Fibroblast of skin of scalp (primary cell): Measurements from ENCODE around the gene AOX1.
"Not testable (repeated sequence)": the region's sequence is repeated elsewhere in the genome, so short reads cannot be mapped to it uniquely, and the experiment has no call there.

ENCODE experiments used
- DNase-seq: peaks from one replicate; pipeline ENCODE4 v3.0.0-alpha.2; 2013

Gene AOX1

DNA sequence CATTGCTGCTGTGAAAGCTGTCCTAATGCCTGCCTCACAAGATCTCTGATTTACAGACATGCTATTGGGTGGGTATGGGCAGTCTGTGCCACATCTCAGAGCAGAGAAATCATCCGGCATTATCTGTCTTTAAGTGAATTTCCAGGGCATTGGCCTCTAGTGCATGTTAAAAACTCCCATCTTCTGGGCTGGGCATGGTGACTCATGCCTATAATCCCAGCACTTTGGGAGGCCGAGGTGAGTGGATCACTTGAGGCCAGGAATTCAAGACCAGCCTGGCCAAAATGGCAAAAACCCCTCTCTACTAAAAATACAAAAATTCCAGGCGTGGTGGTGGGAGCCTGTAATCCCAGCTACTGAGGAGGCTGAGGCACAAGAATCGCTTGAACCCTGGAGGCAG, 42.6 kb downstream of the AOX1 start:
- not testable (repeated sequence) for DNase-seq

DNA sequence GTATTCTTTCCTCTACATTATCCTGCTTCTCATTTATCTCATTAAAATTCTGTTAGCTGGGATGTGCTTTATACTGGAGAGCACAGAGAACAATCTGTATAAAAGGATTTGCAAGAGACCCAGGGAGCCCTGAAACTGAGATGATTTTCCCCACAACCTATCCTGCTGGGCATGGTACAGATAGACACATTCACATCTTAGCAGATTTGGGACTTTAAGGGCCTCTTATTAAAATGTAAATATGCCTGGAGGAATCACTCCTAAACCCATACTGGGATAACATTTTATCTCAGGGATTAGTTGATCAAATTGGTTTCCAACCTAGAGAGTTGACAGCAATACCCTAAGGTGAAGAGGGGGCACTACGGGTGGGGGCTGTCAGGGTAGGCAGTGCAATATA, 45.5 kb downstream of the AOX1 start:
- DNase-seq = no peak

DNA sequence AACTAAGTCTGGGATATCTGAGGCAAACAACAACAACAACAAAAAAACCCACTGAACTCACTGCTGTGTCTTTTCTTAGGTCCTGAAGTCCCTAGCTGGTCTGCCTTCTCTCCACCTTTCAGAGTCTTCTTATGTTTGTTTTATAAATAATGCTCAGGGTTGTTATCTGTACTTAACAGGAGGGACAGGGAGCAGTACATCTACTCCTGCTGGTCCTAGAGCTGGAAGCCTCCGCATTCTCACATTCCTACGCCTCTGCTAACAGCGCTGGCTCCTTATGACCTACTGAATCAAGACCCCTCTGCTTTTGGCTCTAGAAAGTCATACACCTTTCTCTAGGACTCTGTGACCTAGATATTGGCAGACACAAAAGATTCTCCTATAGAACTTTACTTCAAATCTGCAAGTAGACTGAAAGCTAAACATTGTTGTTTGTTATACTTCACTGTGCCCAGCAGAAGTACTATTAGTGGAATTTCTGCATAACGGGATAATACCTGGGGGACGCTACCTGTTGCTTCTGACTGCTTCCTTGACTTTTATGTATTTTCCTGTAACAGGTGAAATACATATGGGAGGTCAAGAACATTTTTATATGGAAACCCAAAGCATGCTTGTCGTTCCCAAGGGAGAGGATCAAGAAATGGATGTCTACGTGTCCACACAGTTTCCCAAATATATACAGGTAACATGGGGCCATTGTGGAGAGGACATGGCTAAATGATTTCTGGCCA, 48.6 kb downstream of the AOX1 start:
- no peak for DNase-seq

DNA sequence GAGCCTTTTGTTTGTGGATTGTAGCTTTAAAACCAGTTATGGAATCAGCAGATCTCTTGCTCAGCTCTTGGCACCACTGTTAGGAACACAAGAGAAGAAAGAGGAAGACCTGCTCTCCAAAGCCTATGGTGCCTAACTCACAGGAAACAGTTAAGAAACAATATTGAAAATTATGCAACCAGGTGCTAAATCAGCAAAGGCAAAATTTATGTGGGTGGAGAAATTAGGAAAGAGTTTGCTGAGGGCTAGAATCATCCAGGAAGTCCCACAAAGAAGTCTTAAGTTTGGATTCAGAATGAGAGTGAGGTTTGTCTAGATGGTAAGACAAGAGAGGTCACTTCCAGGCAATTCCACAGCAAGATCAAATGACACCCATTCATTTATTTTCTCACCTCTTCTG, 49.4 kb downstream of the AOX1 start:
- DNase-seq = no peak

DNA sequence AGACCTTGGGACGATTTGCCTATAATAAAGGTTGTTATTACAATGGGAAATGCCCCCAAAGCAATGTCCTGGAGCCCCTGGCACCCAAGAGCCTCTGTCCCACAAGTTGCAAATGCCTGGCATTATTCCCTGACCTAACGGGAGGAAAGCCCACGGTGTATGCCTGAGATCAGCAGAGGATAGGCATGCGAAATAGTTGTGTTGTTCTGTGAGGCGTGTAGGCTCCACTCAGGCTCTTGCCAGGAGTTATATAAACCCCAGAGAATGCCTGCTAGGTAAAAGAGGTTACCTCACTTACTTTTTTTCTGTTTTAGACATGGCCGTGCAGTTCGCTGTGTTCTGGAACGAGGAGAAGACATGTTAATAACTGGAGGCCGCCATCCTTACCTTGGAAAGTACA, 52.1 kb downstream of the AOX1 start:
- DNase-seq = no peak

DNA sequence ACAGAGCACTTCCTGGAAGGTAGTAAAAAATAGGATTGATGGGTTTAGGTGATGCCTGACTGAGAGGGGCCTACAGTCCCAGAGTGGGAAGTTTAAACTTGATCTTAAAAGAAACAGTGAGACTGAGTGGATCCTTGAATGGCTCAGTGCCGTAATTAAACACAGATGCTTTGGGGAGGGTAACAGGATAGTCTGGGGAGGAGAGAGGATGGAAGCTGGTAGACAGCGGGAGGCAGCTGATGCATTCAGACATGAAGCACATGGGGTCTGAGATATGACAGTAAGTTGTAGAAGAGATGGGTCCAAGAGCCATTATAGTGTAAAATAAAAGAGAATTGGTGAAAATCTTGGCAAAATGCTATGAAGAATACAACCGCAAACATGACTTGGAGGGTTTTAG, 54.4 kb downstream of the AOX1 start:
- peak; percentile 73 for DNase-seq

DNA sequence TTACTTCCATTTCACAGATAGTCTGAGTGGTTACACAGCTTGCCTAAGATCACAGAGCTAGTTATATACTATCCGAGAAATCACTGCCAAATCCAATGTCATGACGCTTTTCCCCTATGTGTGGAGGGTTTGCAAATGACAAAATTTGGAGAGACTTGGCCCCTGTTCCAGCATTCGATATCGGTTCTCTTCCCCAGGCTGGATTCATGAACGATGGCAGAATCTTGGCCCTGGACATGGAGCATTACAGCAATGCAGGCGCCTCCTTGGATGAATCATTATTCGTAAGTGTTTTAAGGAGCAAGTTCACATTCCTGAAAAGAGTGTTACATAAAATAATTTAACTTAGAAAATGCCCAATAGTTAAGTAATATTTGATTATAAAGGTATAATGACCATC, 55.1 kb downstream of the AOX1 start:
- no peak for DNase-seq

DNA sequence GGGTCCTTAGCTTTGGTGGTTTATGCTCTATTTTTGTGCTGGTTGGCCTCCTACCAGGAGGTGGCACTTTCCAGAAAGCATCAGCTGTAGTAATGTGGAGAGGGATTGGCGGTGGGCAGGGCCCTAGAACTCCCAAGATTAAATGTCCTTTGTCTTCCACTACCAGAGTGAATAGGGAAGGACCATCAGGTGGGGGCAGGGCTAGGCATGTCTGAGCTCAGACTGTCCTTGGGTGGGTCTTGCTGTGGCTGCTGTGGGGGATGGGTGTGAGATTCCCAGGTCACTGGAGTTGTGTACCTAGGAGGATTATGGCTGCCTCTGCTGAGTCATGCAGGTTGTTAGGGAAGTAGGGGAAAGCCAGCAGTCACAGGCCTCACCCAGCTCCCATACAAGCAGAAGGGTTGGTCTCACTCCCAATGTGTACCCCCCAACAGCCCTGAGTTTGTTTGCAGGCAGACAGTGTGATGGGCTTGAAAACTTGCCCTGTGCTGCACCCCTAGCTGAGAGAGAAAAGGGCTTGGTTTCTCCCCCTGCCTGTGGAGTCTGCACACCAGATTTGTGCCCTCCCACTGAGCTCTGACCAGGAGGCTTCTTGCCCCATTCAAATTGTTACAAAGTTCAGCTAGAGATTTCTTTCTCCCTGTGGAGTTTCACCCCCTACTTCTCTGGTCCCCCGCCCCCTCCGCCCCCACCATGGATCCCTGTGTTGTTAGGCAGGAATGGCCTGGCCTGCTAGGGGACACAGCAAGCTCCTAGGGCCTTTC, 62.9 kb downstream of the AOX1 start:
- not testable (repeated sequence) for DNase-seq

DNA sequence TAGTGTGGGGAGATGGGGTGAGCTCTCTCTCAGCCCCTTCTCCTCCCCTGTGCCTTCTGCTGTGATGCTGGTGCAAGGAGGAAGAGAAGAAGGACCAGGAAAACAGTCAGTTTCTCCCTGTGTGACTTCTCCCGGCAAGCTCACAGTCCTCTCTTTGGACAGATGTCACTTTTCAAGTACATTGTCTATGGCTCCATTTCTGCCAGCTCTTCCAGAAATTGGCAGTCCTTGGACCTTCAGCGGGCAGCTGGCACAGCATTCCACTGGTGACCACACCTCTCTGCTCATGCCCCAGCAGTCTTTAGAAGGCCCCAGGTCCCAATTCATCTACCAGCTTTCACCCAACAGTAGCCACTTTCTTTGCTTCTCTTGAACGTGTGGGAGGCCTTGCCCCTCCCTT, 63.9 kb downstream of the AOX1 start:
- no peak for DNase-seq

DNA sequence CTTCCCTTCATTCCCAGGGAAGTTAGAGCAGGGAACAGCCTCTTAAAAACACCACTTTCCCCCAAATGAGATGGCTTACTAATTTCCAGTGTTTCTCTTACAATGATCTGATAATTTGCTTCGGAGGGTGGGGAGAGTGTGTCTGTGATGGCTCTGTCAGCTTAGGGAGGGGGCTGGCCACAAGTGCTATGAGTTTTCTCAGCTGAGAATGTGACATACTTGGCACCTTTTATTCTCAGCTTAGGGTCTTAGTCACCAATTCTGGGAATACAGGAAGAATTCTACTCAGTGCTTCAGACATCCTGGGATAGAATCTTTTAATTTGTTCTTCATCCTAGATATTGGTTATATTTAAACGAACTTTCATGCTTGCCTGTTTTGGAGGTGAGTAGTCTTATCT, 64.4 kb downstream of the AOX1 start:
- no peak for DNase-seq

DNA sequence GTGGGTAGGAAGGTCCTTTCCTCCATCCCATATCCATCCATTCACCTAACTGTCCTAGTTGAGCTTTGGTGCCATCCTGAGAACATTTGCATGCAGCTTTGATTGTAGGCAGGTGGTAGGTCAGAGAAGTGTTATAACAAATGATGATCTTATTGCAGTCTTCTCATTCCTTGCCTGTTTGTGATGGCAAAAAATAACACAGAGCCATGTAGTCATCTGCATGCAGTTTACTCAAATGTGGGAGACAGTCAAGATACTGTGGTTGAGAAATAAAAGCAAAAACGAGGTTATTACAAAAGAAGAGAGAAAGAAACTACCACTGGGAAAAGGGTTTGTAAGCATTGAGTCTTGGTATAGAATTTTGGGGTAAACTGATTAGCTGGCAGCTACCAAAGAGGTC, 66.3 kb downstream of the AOX1 start:
- no peak for DNase-seq

DNA sequence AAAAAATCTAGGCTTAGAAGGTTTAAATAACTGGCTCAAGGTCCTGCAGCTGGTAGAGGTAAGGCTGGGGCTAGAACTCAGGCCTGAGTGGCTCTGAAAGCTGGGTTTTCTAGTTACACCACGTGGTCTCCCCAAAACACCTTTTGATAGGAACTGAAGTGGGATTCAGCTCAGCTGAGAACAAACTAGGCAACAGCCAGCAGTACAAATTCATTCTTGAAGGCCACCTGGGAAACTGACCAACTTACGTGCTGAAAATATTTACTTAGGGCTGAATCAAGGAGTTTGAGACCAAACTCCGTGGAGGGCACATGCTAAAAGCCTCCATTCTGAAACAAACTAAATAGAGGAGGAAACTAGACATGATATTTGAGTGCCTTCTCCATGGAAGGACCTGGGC, 67.2 kb downstream of the AOX1 start:
- no peak for DNase-seq

DNA sequence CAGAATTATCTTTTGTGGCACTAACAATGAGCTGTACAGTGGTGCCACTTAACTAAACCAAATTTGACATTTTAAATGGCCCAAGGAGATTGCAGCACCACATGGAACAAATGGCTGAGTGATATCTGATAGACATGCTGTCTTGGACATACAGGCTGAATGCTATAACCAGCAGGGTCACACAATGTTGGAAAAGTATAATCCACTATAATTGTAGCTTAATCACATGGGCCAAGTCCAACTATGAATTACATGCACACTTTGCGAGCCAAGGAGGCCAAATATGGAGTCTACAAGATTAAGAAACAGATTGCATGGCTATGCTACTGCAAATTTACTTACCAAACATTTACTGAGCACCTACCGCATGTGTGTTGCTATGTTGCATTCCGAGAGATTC, 69.0 kb downstream of the AOX1 start:
- no peak for DNase-seq

DNA sequence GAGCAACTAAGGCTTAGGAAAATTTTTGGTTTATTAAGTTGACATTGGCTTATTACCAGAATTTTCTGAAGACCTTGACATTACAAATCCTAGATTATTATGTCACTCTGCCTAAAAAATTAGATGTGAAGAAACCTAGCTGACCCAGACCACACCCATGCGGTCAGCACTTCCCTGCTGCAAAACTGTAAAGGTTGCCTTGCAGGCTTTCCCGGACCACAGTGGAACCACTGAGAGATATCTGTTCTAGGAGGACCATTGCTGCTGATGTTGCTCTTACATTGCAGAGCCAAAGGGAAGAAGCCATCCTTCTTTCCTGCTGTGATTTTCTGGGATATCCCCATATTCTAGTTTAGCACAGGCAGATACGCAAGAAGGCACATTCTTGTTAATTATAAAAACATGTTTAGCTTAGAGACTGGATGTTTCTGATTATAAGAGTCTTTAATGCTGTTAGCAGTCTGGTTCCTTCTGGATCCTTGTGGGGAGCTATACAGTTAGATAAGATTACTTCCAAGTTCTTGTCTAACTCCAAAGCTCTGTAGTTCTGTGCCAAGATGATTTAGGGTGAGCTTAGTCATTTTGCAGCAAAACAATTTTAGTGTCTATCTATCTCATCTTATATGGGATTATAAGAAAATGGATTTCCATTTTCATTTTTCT, 70.2 kb downstream of the AOX1 start:
- DNase-seq = no peak

DNA sequence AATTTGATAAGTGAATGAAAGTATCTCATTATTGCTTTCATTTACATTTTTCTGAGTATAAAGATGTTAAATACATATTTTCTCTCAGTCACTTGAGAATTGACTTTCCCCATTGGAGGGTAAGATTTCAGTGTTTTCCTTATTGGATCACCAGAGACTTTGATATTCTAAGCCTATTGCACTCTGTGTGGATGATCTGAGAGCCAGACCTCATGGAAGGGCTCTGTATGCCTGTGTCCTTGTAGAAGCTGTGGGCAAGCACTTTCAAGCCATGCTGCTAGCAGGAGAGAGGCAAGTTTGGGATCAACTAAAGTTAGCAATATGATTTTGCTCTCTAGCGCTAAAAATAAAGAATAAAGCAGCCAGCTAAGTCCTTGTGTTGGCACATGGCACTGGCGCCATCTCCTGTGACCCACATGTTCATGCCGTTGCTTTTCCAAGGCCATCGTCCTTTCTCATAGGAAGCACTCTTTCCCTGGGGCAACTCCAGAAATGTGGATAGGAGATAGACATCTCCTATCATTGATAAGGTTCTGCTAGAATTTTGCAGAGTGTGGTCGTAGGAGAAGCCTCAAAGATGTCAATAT, 72.6 kb downstream of the AOX1 start:
- peak; percentile 35 for DNase-seq

DNA sequence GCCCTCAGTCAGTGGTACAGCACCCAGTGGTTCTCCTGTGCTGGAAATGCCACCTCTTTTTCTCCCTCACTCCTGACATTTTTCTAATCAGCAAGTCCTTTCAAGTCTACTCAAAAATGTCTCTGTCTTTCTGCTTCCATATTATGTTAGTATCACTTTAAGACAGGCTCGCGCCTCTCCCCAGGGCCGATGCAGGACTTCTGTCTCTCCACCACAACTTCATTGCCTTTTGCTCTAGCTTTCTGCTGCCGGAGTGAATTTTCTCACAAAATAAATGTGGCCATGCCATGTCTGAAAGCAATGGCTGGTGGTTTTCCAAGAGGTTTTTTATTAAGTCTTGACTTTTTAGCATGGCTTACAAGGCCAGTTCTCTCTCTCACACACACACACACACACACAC, 73.6 kb downstream of the AOX1 start:
- DNase-seq = no peak

DNA sequence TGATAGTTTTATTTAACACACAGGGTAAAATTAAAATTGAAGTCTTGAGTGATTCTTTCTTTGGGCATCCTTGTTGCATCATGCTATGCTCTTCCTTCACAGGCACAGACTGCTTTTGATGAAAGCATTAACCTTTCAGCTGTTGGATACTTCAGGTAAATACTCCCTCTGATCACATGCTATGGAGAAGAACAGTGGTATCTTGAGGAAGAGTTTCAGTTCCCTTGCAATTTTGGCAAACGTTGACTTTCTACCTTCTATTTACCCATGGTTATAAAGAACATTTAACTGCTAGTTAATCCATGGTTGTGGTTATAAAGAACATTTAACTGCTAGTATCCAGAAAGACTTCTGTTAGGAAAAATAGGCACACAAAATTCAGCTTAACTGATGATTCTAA, 75.7 kb downstream of the AOX1 start:
- no peak for DNase-seq

DNA sequence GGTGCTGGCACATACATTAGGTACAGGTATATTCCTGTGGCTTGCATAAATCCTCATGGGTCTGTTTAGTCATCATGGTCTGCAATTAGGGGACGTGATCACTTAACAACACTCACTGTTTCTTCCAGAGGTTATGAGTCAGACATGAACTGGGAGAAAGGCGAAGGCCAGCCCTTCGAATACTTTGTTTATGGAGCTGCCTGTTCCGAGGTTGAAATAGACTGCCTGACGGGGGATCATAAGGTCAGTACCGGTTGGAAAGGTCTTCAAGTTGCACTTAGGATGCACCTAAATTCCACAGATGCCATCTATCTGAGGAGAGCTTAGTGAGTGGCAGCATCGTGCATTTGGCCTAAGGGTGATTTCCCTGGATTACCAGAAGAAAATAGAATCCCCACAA, 76.9 kb downstream of the AOX1 start:
- peak; percentile 31 for DNase-seq

DNA sequence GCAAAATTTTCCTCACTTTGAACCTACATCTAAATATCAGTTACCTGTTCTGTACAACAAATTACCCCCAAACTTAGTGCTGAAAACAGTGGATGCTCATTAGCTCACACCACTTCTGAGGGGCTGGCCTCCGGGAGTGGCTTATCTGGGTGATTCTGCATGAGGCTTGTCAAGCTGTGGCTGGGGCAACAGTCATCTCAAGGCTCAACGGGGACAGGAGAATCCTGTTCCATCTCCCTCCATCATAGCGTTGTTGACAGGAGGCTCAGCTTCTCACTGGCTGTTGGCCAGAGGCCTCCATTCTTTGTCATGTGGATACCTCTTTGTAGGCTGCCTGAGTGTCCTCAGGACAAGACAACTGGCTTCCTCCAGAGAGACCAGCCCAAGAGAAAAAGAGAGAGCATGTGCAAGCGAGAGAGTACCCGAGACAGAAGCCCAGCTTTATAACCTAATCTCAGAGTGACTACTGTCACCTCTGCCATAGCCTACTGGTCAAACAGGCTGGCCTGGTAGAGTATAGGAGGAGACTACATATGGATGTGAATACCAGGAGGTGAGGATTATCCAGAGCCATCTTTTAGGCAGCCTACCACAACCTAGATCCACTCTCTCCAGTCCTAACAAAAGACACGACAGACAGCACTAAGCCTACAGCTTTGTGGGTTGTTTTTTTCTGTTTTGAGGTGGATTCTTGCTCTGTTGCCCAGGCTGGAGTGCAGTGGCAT, 79.1 kb downstream of the AOX1 start:
- no peak for DNase-seq

DNA sequence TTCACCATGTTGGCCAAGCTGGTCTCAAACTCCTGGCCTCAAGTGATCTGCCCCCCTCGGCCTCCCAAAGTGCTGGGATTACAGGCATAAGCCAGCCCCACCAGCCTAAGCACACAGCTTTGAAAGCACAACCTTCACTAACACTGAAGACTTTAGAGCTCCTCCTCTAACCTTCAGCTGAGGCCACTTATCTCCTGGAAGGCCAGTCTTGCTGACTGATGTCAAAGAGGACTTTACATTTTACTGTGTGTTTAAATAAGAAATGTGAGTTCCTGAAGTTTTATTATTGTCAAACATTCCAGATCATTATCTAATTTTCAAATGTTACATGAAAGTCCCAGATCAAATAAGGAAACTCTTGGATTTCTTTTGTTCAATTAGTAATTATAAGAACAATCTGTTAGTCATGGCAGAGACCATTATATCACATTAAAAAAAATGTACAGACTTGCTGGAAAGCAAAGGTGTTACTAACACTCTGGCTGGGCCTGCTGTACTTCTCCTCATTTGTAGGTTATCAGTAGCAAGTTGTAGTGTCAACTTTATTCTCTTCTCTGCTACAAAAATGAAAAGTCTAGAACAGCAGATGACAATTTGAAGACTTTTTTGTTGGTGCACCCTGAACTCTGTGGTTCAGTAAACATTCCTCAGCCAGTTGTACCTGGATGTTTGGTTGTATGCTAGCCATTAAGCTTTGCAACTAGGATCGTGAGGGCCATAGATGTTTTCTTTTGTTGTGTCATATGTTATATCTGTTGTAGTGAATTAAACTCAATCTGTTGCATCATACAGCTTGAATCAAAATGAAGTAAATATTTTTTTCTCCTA, 80.0 kb downstream of the AOX1 start:
- DNase-seq = no peak

DNA sequence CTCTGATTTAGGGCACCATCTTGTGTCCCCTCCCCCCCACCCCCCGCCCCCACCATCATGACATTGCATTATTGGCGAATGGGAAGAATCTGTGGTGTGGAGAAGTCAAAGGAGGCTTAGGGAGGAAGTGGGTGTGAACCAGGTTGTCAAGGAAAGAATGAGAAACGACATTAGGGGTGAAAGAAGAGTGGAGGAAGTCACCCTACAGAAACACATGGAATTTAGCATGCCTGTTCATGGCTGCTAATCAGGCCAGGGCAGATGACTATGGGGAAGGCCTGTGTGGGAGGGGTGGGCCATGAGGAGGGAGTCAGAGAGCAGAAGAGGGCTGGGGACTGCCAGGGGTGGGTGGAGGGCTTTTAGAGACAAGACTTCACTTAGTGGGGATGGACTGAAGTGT, 81.6 kb downstream of the AOX1 start:
- no peak for DNase-seq

DNA sequence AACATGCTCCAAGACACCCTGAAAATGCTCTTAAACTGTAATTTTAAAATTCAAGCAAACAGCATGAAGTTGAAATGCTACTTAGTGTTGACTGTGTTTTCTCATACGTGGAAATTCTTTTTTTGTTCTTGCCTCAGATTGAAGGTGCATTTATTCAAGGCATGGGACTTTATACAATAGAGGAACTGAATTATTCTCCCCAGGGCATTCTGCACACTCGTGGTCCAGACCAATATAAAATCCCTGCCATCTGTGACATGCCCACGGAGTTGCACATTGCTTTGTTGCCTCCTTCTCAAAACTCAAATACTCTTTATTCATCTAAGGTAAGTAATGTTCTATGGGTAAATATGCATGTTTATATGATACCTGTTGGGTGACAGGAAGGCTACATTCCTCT, 82.7 kb downstream of the AOX1 start:
- DNase-seq = no peak
